SU-DHL-6 (cell line): ENCODE results near the gene GPX4.

ENCODE experiments used
- H2AFZ ChIP-seq: fragments of 200-600 bp; sonication (generic); 2 replicates; pipeline ENCODE4 v1.6.1; 2014; ENCODE audit warnings: low read depth, mild to moderate bottlenecking, moderate library complexity, mixed read lengths, antibody characterized with exemption, low read length; ENCODE audit not compliant: severe bottlenecking
- H3F3A ChIP-seq: fragments of 200-600 bp; shearing (Covaris generic); 2 replicates; pipeline ENCODE4 v1.6.0; 2016; ENCODE audit warnings: antibody characterized with exemption, mild to moderate bottlenecking; ENCODE audit not compliant: insufficient read depth
- H3K27ac ChIP-seq: fragments of 200-600 bp; sonication (generic); 2 replicates; pipeline ENCODE4 v1.5.1; 2016; ENCODE audit warnings: low read depth, mild to moderate bottlenecking, low read length, moderate library complexity, mixed read lengths
- H3K27me3 ChIP-seq: fragments of 200-600 bp; sonication (generic), shearing (Covaris generic); 2 replicates; pipeline ENCODE4 v1.6.0; 2014; ENCODE audit warnings: mild to moderate bottlenecking, low read length
- H3K36me3 ChIP-seq: fragments of 200-600 bp; sonication (generic); 2 replicates; pipeline ENCODE4 v1.6.1; 2014; ENCODE audit warnings: mild to moderate bottlenecking, low read length, mixed read lengths
- H3K4me2 ChIP-seq: fragments of 300-600, 200-600 bp; shearing (Covaris generic), sonication (generic); 2 replicates; pipeline ENCODE4 v1.6.0; 2014; ENCODE audit warnings: low read length, low read depth, mild to moderate bottlenecking; ENCODE audit not compliant: poor library complexity, severe bottlenecking
- H3K4me3 ChIP-seq: fragments of 200-600 bp; sonication (generic); 2 replicates; pipeline ENCODE4 v1.5.1; 2014; ENCODE audit warnings: antibody characterized with exemption, low read length, mild to moderate bottlenecking, mixed read lengths; ENCODE audit not compliant: insufficient read depth, poor library complexity, severe bottlenecking
- H3K79me2 ChIP-seq: fragments of 200-600 bp; sonication (generic); 2 replicates; pipeline ENCODE4 v1.6.1; 2014; ENCODE audit warnings: mild to moderate bottlenecking, low read length, moderate library complexity; ENCODE audit not compliant: insufficient read depth
- H3K9ac ChIP-seq: fragments of 200-600 bp; sonication (generic); 2 replicates; pipeline ENCODE4 v1.7.0; 2014; ENCODE audit warnings: mild to moderate bottlenecking, low read length
- H3K9me2 ChIP-seq: fragments of 200-600 bp; sonication (generic); replicated peaks from 2 replicates; pipeline ENCODE4 v1.6.1; 2014; ENCODE audit warnings: low read length; ENCODE audit not compliant: insufficient read depth
- H3K9me3 ChIP-seq: fragments of 200-600 bp; sonication (generic); 2 replicates; pipeline ENCODE4 v1.6.1; 2014; ENCODE audit warnings: low read length, mixed read lengths; ENCODE audit not compliant: insufficient read depth
- H4K20me1 ChIP-seq: fragments of 200-600 bp; sonication (generic); 2 replicates; pipeline ENCODE4 v1.6.1; 2014; ENCODE audit warnings: low read depth, mild to moderate bottlenecking, antibody characterized with exemption, low read length, moderate library complexity, mixed read lengths
- EZH2phosphoT487 ChIP-seq: fragments of 200-600 bp; sonication (generic), shearing (Covaris generic); conservative IDR thresholded peaks from 2 replicates; pipeline ENCODE4 v1.6.1; 2018; ENCODE audit warnings: mild to moderate bottlenecking, antibody characterized with exemption, low read length, moderate library complexity, mixed read lengths
- TF ChIP-seq, protein P1 (sequence below): fragments of 200-600 bp; sonication (generic); IDR thresholded peaks from one replicate; pipeline ENCODE4 v1.5.1; 2017; ENCODE audit warnings: antibody characterized with exemption, mild to moderate bottlenecking, low read length, moderate library complexity; ENCODE audit not compliant: insufficient read depth, poor library complexity, severe bottlenecking

The GPX4 gene

DNA sequence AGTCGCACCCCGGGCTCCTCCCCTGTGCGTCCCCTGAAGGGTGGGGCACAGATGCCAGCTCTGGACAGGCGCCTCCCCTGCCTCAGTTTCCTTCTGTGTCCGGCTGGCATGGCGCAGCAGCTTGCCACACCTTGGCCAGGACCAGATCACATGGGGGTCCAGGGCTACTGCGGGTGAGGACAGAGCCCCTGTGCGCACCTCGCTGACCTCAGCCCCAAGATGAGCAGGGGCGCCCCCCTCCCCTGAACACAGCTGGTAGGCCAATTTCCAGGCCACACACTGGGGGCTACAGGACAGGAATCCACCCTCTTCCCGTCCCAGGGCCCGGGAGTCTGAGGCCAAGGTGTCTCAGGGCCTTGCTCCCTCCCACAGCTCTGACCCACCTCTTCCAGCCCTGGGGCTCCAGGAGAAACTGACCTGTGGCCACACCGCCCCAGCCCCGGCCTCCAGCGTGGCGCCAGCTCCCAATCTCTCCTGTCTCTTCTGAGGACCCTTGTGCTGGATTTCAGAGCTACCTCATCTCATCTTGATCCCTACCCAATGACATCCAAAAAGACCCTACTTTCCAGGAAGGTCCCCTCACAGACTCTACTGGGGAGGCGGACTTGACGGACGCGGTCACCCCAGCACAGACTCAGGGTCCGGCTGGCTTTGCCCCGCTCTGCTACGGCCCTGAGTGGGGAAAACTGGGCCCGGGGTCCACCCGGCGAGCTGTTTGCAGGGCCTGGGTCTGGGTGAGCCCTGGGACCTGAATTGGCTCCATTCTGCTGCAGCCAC is 42.0 kb downstream of the GPX4 start:
- no peak for TF ChIP-seq EZH2phosphoT487
- TF ChIP-seq, protein P1, sequence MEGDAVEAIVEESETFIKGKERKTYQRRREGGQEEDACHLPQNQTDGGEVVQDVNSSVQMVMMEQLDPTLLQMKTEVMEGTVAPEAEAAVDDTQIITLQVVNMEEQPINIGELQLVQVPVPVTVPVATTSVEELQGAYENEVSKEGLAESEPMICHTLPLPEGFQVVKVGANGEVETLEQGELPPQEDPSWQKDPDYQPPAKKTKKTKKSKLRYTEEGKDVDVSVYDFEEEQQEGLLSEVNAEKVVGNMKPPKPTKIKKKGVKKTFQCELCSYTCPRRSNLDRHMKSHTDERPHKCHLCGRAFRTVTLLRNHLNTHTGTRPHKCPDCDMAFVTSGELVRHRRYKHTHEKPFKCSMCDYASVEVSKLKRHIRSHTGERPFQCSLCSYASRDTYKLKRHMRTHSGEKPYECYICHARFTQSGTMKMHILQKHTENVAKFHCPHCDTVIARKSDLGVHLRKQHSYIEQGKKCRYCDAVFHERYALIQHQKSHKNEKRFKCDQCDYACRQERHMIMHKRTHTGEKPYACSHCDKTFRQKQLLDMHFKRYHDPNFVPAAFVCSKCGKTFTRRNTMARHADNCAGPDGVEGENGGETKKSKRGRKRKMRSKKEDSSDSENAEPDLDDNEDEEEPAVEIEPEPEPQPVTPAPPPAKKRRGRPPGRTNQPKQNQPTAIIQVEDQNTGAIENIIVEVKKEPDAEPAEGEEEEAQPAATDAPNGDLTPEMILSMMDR = no peak
- H3K4me3 ChIP-seq = no peak overlapping the region
- no peak overlapping the region for H3K27ac ChIP-seq
- no peaks in the 10 kb centered on the region for H3K79me2 ChIP-seq
- no peaks in the 10 kb centered on the region for H3F3A ChIP-seq
- H3K27me3 ChIP-seq = no peaks in the 10 kb centered on the region
- H3K4me2 ChIP-seq = no peak overlapping the region
- H3K9me2 ChIP-seq = no peaks in the 10 kb centered on the region
- no peak overlapping the region for H3K9ac ChIP-seq
- no peaks in the 10 kb centered on the region for H3K9me3 ChIP-seq
- H4K20me1 ChIP-seq = no peaks in the 10 kb centered on the region
- no peaks in the 10 kb centered on the region for H3K36me3 ChIP-seq
- no peak overlapping the region for H2AFZ ChIP-seq

DNA sequence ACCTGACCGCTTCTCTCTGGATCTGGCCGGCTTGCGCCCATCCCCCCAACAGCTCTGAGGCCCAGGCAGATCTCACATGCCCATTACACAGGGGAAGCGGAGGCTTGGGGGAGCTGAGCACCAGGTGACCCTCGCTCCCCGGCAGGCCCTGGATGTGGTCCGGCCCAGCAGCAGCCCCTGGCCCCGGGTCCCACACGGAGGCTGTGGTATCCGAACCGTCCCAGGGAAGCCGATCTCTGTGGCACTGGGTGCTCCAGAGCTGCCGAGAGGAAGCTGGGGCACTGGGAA is 42.6 kb downstream of the GPX4 start:
- H4K20me1 ChIP-seq = no peaks in the 10 kb centered on the region
- H3K9ac ChIP-seq = no peak overlapping the region
- no peak overlapping the region for H3K4me2 ChIP-seq
- no peaks in the 10 kb centered on the region for H3K27me3 ChIP-seq
- H3K36me3 ChIP-seq = no peaks in the 10 kb centered on the region
- H3K27ac ChIP-seq = no peak overlapping the region
- no peak overlapping the region for H2AFZ ChIP-seq
- no peaks in the 10 kb centered on the region for H3K79me2 ChIP-seq
- no peak overlapping the region for H3K4me3 ChIP-seq
- no peaks in the 10 kb centered on the region for H3K9me2 ChIP-seq
- H3F3A ChIP-seq = no peaks in the 10 kb centered on the region
- TF ChIP-seq, protein P1 = no peak
- no peak for TF ChIP-seq EZH2phosphoT487
- H3K9me3 ChIP-seq = no peaks in the 10 kb centered on the region

DNA sequence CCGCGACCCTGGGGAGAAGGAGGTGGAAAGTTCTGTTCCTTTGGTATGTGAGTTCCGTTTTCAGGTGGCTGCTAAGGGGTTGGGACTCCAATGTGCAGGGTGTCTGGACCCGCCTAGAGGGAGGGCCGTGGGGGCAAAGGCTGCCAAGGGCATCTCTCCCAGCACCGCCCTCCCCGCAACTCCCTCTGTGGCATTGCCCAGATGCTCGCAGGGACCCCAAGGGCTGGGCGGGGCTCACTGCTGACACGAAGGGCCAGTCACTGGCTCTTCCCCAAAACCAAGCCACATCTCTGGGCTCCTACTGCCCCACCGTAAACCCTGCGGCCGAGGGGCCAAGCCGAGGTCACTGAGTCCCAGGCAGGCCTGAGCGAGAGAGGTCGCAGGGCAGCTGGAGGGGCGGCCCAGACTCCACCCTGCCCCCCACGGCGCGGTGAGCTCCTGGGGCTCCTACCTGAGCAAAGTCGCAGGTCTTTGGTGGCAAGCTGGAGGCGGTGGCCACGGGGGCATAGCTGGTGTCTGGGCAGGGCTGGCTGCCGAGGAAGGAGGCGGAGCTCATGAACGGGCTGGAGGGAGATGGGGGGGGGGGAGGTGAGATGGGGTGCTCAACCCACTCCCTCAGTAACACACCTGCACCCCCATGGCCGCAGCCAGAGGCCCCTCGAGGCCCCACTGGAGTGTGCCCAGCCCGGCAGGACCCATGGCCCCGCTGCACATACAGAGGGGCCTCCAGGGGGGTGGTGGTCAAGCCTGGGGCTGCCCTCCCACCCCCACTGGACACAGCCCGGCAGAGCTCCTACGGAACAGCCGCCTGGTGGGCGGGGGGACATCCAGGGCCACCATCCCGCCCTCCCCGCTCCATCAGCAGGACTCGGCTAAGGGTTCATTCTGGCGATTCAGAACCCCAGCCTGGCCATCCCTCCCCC is 43.3 kb downstream of the GPX4 start:
- H3K36me3 ChIP-seq = no peaks in the 10 kb centered on the region
- no peak overlapping the region for H3K9ac ChIP-seq
- no peak overlapping the region for H3K4me3 ChIP-seq
- H3K9me3 ChIP-seq = no peaks in the 10 kb centered on the region
- no peaks in the 10 kb centered on the region for H3K79me2 ChIP-seq
- H3K4me2 ChIP-seq = no peak overlapping the region
- H3F3A ChIP-seq = no peaks in the 10 kb centered on the region
- no peaks in the 10 kb centered on the region for H3K9me2 ChIP-seq
- H2AFZ ChIP-seq = no peak overlapping the region
- no peaks in the 10 kb centered on the region for H3K27me3 ChIP-seq
- no peaks in the 10 kb centered on the region for H4K20me1 ChIP-seq
- no peak overlapping the region for H3K27ac ChIP-seq
- TF ChIP-seq EZH2phosphoT487 = no peak
- TF ChIP-seq, protein P1 = no peak
